Neural progenitor cell (in vitro differentiated cells): Measurements from ENCODE around the gene CPA1. TPM values are rescaled to one million over a fixed set of nuclear protein-coding genes. Genes with fewer than 3 reads are reported as not detected.

Source experiments
- DNase-seq: peaks from one replicate; pipeline ENCODE4 v3.0.0-alpha.2; 2016; ENCODE audit warnings: low spot score
- H2AFZ ChIP-seq: fragments of 200-600 bp; sonication (generic); replicated peaks from 2 replicates; pipeline ENCODE4 v1.6.1; 2016; ENCODE audit warnings: antibody characterized with exemption
- H3F3A ChIP-seq: fragments of 200-600 bp; sonication (generic); 2 replicates; pipeline ENCODE4 v1.6.1; 2016; ENCODE audit warnings: antibody characterized with exemption, low read depth
- H3K27ac ChIP-seq: fragments of 200-600 bp; sonication (generic); 2 replicates; pipeline ENCODE4 v1.5.1; 2016; ENCODE audit warnings: mild to moderate bottlenecking
- H3K27me3 ChIP-seq: fragments of 200-600 bp; sonication (generic); 2 replicates; pipeline ENCODE4 v1.6.1; 2016; ENCODE audit warnings: mild to moderate bottlenecking, moderate library complexity
- H3K36me3 ChIP-seq: fragments of 200-600 bp; sonication (generic); 2 replicates; pipeline ENCODE4 v1.5.1; 2016
- H3K4me1 ChIP-seq: fragments of 200-600 bp; sonication (generic); 2 replicates; pipeline ENCODE4 v1.6.1; 2016; ENCODE audit warnings: mixed run types
- H3K4me2 ChIP-seq: fragments of 200-600 bp; sonication (generic); 2 replicates; pipeline ENCODE4 v1.6.1; 2016
- H3K4me3 ChIP-seq: fragments of 200-600 bp; sonication (generic); 2 replicates; pipeline ENCODE4 v1.5.1; 2016
- H3K79me2 ChIP-seq: fragments of 200-600 bp; sonication (generic); 2 replicates; pipeline ENCODE4 v1.6.1; 2016; ENCODE audit warnings: low read depth
- H3K9ac ChIP-seq: fragments of 200-600 bp; sonication (generic); 2 replicates; pipeline ENCODE4 v1.6.1; 2016
- H3K9me3 ChIP-seq: fragments of 200-600 bp; sonication (generic); 2 replicates; pipeline ENCODE4 v1.5.1; 2016; ENCODE audit warnings: low read depth
- H4K20me1 ChIP-seq: fragments of 200-600 bp; sonication (generic); 2 replicates; pipeline ENCODE4 v1.6.1; 2016; ENCODE audit warnings: low read depth
- H3K27ac Mint-ChIP-seq: 3 replicates; pipeline ENCODE4 v1.8.0; 2021; ENCODE audit warnings: mixed read lengths
- H3K27me3 Mint-ChIP-seq: 2 replicates; pipeline ENCODE4 v1.8.0; 2022; ENCODE audit warnings: low read depth, mild to moderate bottlenecking, inconsistent platforms, moderate library complexity, mixed read lengths; ENCODE audit not compliant: insufficient read depth
- H3K36me3 Mint-ChIP-seq: 3 replicates; pipeline ENCODE4 v1.8.0; 2021; ENCODE audit warnings: mixed read lengths
- H3K4me1 Mint-ChIP-seq: 3 replicates; pipeline ENCODE4 v1.8.0; 2021; ENCODE audit warnings: mixed read lengths
- H3K4me3 Mint-ChIP-seq: 3 replicates; pipeline ENCODE4 v1.8.0; 2021; ENCODE audit warnings: mild to moderate bottlenecking, moderate library complexity, mixed read lengths
- H3K9me3 Mint-ChIP-seq: 3 replicates; pipeline ENCODE4 v1.8.0; 2020; ENCODE audit warnings: mixed read lengths
- CTCF ChIP-seq: fragments of 200-600 bp; sonication (generic); IDR thresholded peaks from 2 replicates; pipeline ENCODE4 v1.5.1; 2017; ENCODE audit warnings: antibody characterized with exemption, mild to moderate bottlenecking
- EZH2 ChIP-seq: fragments of 200-600 bp; sonication (generic); IDR thresholded peaks from 2 replicates; pipeline ENCODE4 v1.6.1; 2017; ENCODE audit warnings: antibody characterized with exemption, mild to moderate bottlenecking, moderate library complexity
- EZH2phosphoT487 ChIP-seq: fragments of 200-600 bp; sonication (generic); IDR thresholded peaks from 2 replicates; pipeline ENCODE4 v1.6.1; 2017; ENCODE audit warnings: antibody characterized with exemption
- total RNA-seq: library from RNA; depleted of rRNA; stranded (reverse); fragments of >200 nt; gene quantifications from 2 replicates; pipeline ENCODE4 v1.2.3, GENCODE V29; 2015; ENCODE audit warnings: low replicate concordance

CPA1 gene
- total RNA-seq, 1 donor from 2014 or later, result not detected

GRCh38 chr7:130380861-130381455 is 664 bp downstream of the CPA1 start:
- DNase-seq, result no peak
- Histone ChIP-seq H3K27ac (no peak overlapping the region), H3K27me3 (no peaks in the 10 kb centered on the region), H3K9ac (no peak overlapping the region), H3K4me1 (peaks cover 10% of the 10 kb centered on the region), H4K20me1 (no peaks in the 10 kb centered on the region), H2AFZ (no peak overlapping the region), H3K9me3 (no peaks in the 10 kb centered on the region), H3F3A (no peaks in the 10 kb centered on the region), H3K36me3 (no peaks in the 10 kb centered on the region), H3K4me2 (no peak overlapping the region), H3K79me2 (no peaks in the 10 kb centered on the region), H3K4me3 (no peak overlapping the region)
- Mint-ChIP-seq H3K27ac (peak overlapping the region; percentile 40), H3K27me3 (peaks cover 9% of the 10 kb centered on the region), H3K9me3 (peaks cover 20% of the 10 kb centered on the region), H3K4me3 (no peak overlapping the region), H3K4me1 (peaks cover 18% of the 10 kb centered on the region), H3K36me3 (peaks cover 7% of the 10 kb centered on the region)
- TF ChIP-seq CTCF (no peak), EZH2phosphoT487 (no peak), EZH2 (no peak)

- H2AFZ ChIP-seq, result no peak overlapping the region
Observed at GRCh38 chr7:130381468-130382312, 1.4 kb downstream of the CPA1 start.

DNA sequence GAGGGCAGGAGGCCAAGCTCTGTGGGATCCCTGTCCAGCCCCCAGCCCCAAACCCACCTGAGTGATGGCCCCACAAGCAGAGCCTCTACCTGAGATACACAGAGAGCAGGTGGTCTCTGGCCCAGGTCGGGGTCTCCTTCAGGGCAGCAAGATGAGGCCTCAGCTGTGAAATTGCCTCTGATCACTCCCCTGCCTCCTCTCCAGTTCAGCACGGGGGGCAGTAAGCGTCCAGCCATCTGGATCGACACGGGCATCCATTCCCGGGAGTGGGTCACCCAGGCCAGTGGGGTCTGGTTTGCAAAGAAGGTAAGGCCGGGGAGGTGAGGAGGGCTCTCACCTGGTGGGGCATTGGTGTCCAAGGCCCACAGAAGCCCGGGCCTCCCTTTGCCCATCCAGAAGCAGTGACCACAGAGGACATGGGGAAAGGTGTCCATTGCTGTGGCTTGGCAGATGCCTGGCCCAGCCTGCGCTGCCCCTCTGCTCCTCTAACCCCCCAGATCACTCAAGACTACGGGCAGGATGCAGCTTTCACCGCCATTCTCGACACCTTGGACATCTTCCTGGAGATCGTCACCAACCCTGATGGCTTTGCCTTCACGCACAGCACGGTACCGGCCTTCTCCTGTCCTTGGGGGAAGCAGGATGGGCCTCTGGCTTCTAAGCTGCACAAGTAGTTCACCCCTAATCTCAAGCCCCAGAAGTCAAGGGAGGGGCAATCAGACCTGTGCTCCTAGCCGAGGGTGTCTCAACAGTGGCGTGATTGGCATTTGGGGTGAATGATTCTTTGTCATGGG is 3.1 kb downstream of the CPA1 start:
- H3K9me3 ChIP-seq, result no peaks in the 10 kb centered on the region
- no peak for TF ChIP-seq CTCF
- no peak for TF ChIP-seq EZH2phosphoT487
- no peak for TF ChIP-seq EZH2
- no peaks in the 10 kb centered on the region for H3K36me3 ChIP-seq
- H4K20me1 ChIP-seq, result no peaks in the 10 kb centered on the region
- H3F3A ChIP-seq, result no peaks in the 10 kb centered on the region
- H3K27me3 ChIP-seq, result no peaks in the 10 kb centered on the region
- peaks cover 9% of the 10 kb centered on the region for H3K27me3 Mint-ChIP-seq
- H3K4me3 Mint-ChIP-seq, result no peak overlapping the region
- H3K27ac ChIP-seq, result no peak overlapping the region
- no peak overlapping the region for H3K4me3 ChIP-seq
- H3K27ac Mint-ChIP-seq, result peak overlapping the region; percentile 47
- H3K4me1 Mint-ChIP-seq, result peaks cover 37% of the 10 kb centered on the region
- no peak for DNase-seq
- peaks cover 15% of the 10 kb centered on the region for H3K9me3 Mint-ChIP-seq
- no peak overlapping the region for H2AFZ ChIP-seq
- no peaks in the 10 kb centered on the region for H3K79me2 ChIP-seq
- no peak overlapping the region for H3K9ac ChIP-seq
- H3K4me2 ChIP-seq, result no peak overlapping the region
- H3K4me1 ChIP-seq, result peaks cover 10% of the 10 kb centered on the region
- peaks cover 8% of the 10 kb centered on the region for H3K36me3 Mint-ChIP-seq

More at GRCh38 chr7:130381468-130382312, 1.4 kb downstream of the CPA1 start:
- H3K79me2 ChIP-seq, result no peaks in the 10 kb centered on the region
- Mint-ChIP-seq H3K27ac (peak overlapping the region; percentile 86), H3K36me3 (peaks cover 5% of the 10 kb centered on the region), H3K4me3 (no peak overlapping the region), H3K9me3 (peaks cover 13% of the 10 kb centered on the region), H3K27me3 (peaks cover 9% of the 10 kb centered on the region), H3K4me1 (peaks cover 23% of the 10 kb centered on the region)
- H3K4me1 ChIP-seq, result peaks cover 10% of the 10 kb centered on the region
- H3F3A ChIP-seq, result no peaks in the 10 kb centered on the region
- H3K4me2 ChIP-seq, result no peak overlapping the region
- DNase-seq, result no peak
- no peak overlapping the region for H3K9ac ChIP-seq
- no peak overlapping the region for H3K27ac ChIP-seq
- no peaks in the 10 kb centered on the region for H3K36me3 ChIP-seq
- no peaks in the 10 kb centered on the region for H3K9me3 ChIP-seq
- no peaks in the 10 kb centered on the region for H3K27me3 ChIP-seq
- TF ChIP-seq EZH2, result no peak
- peak; percentile 34 for TF ChIP-seq CTCF
- TF ChIP-seq EZH2phosphoT487, result no peak
- H3K4me3 ChIP-seq, result no peak overlapping the region
- no peaks in the 10 kb centered on the region for H4K20me1 ChIP-seq
